Sigmoid colon (tissue), 7 donors: Measurements from ENCODE around the gene ALPI. TPM values are rescaled to one million over a fixed set of nuclear protein-coding genes. Genes with fewer than 3 reads are reported as not detected.
A peak's percentile ranks its signal among the peaks of the same experiment; 100 is the strongest.

Experiments
- DNase-seq: peaks from one replicate; pipeline ENCODE4 v3.0.0-alpha.2; 2019
- H3K27ac ChIP-seq, 4 donors: fragments of 200-600 bp; sonication (generic); one replicate each; pipeline ENCODE4 v1.5.1; 2016 to 2019; ENCODE audit warnings: mild to moderate bottlenecking in 1 of 4
- H3K27me3 ChIP-seq, 3 donors: fragments of 200-600 bp; sonication (generic); one replicate each; pipeline ENCODE4 v1.5.1; 2019; ENCODE audit warnings: mild to moderate bottlenecking in 1 of 3
- H3K36me3 ChIP-seq, 4 donors: fragments of 200-600 bp; sonication (generic); one replicate each; pipeline ENCODE4 v1.5.1; 2016 to 2019
- H3K4me1 ChIP-seq, 4 donors: fragments of 200-600 bp; sonication (generic); one replicate each; pipeline ENCODE4 v1.5.1; 2017 to 2019
- H3K4me3 ChIP-seq, 4 donors: fragments of 200-600 bp; sonication (generic); one replicate each; pipeline ENCODE4 v1.5.1; 2017 to 2019; ENCODE audit warnings: mild to moderate bottlenecking in 2 of 4, moderate library complexity in 1 of 4
- H3K9me3 ChIP-seq, 4 donors: fragments of 200-600 bp in 3 of 4; sonication (generic) in 3 of 4; one replicate each; pipeline versions ENCODE4 v1.5.1 to v1.6.1; 2013 to 2019
- CTCF ChIP-seq, 4 experiments: fragments of 450-650 bp in 3 of 4; fragments of 200-600 bp in 1 of 4; IDR thresholded peaks; one replicate each; pipeline ENCODE4 v1.5.1; 2016 to 2019; ENCODE audit warnings: antibody characterized with exemption in 4 of 4, mild to moderate bottlenecking in 3 of 4, moderate library complexity in 2 of 4
- EP300 ChIP-seq, 4 donors: sonication (generic); formaldehyde crosslinking; IDR thresholded peaks; one replicate each; pipeline ENCODE4 v1.6.1; 2017; ENCODE audit warnings: antibody characterized with exemption in 4 of 4
- POLR2A ChIP-seq, 2 donors: fragments of 450-650 bp; IDR thresholded peaks; one replicate each; pipeline ENCODE4 v1.6.1; 2016; ENCODE audit warnings: antibody characterized with exemption in 2 of 2, mild to moderate bottlenecking in 2 of 2, moderate library complexity in 2 of 2
- POLR2AphosphoS5 ChIP-seq, 4 donors: sonication (generic); formaldehyde crosslinking; IDR thresholded peaks; one replicate each; pipeline ENCODE4 v1.6.1; 2017; ENCODE audit warnings: antibody characterized with exemption in 4 of 4
- WGBS, 2 donors: extraction: QIAGEN DNeasy Blood & Tissue Kit; methylation state at CpG; one replicate each; pipeline ENCODE4 v1.1.7; 2013; 5-methylcytosine and 5-hydroxymethylcytosine counted together
- intact Hi-C: fragments of 100-400 bp; cut with DNase I; formaldehyde crosslinking; loops from one replicate; pipeline ENCODE4 v1.15.1; 2023
- polyA plus RNA-seq, 3 donors: library from polyadenylated mRNA; stranded (reverse); fragments of 200-250 nt; gene quantifications; one replicate each; pipeline ENCODE4 v1.2.3, GENCODE V29; 2013
- total RNA-seq, 4 donors: library from RNA; depleted of rRNA; stranded (reverse); fragments of >200 nt; gene quantifications; one replicate each; pipeline ENCODE4 v1.1.0, GENCODE V29; 2016
- donor health status: healthy with polysubstance abuse.
- donor health status: Bipolar disorder and iron deficiency.
- donor health status: healthy.

ALPI gene
- total and polyA plus RNA-seq, 7 donors: 5.3 to 10.2 (median 7.2) TPM; not detected in 4

- H3K36me3 ChIP-seq: no peaks in the 10 kb centered on the region
Measured at GRCh38 chr2:232484628-232485347, 28.8 kb downstream of the ALPI start.

GRCh38 chr2:232485348-232485756 is 29.4 kb downstream of the ALPI start:
- 9% methylated on average over 22 of the region's 22 CpGs for WGBS, 2 donors
- Histone ChIP-seq H3K27me3 (peaks cover 26 to 86% (median 38%) of the 10 kb centered on the region in 3 donors), H3K36me3 (no peaks in the 10 kb centered on the region), H3K27ac (no peak overlapping the region), H3K9me3 (no peaks in the 10 kb centered on the region), H3K4me1 (peaks cover 0 to 12% (median 10%) of the 10 kb centered on the region in 4 donors), H3K4me3 (no peak overlapping the region)
- intact Hi-C loops: no loop called here
- TF ChIP-seq POLR2AphosphoS5 (IDR thresholded peaks at IDR 0.05) (no peak), CTCF (IDR thresholded peaks at IDR 0.05) (no peak), POLR2A (IDR thresholded peaks at IDR 0.05) (no peak), EP300 (IDR thresholded peaks at IDR 0.05) (no peak)
- DNase-seq: peak; percentile 40

More at GRCh38 chr2:232484628-232485347, 28.8 kb downstream of the ALPI start:
- Histone ChIP-seq H3K9me3 (no peaks in the 10 kb centered on the region), H3K4me3 (no peak overlapping the region), H3K27ac (no peak overlapping the region), H3K27me3 (peaks cover 26 to 83% (median 38%) of the 10 kb centered on the region in 3 donors), H3K4me1 (peaks cover 0 to 12% (median 10%) of the 10 kb centered on the region in 4 donors)
- intact Hi-C loops: no loop called here
- DNase-seq: peak; percentile 46
- WGBS, 2 donors: 77 to 81% methylated on average over 12 of the region's 12 CpGs
- TF ChIP-seq POLR2A (IDR thresholded peaks at IDR 0.05) (no peak), CTCF (IDR thresholded peaks at IDR 0.05) (no peak), POLR2AphosphoS5 (IDR thresholded peaks at IDR 0.05) (no peak), EP300 (IDR thresholded peaks at IDR 0.05) (no peak)

- TF ChIP-seq POLR2A (IDR thresholded peaks at IDR 0.05) (no peak), CTCF (IDR thresholded peaks at IDR 0.05) (no peak), EP300 (IDR thresholded peaks at IDR 0.05) (no peak), POLR2AphosphoS5 (IDR thresholded peaks at IDR 0.05) (no peak)
- H3K36me3 ChIP-seq: no peaks in the 10 kb centered on the region
- no peak overlapping the region for H3K4me3 ChIP-seq
- no peaks in the 10 kb centered on the region for H3K9me3 ChIP-seq
- peaks cover 0 to 12% (median 10%) of the 10 kb centered on the region in 4 donors for H3K4me1 ChIP-seq
- no peak overlapping the region for H3K27ac ChIP-seq
- intact Hi-C loops: no loop called here
- WGBS, 2 donors: 4 to 7% methylated on average over 111 of the region's 111 CpGs
- DNase-seq: peak; percentile 30
- H3K27me3 ChIP-seq: peaks cover 26 to 86% (median 38%) of the 10 kb centered on the region in 3 donors
Measured at GRCh38 chr2:232485757-232486557, 30.0 kb downstream of the ALPI start.

- Histone ChIP-seq H3K27ac (no peak overlapping the region), H3K36me3 (no peaks in the 10 kb centered on the region), H3K9me3 (no peaks in the 10 kb centered on the region), H3K27me3 (peaks cover 26 to 82% (median 38%) of the 10 kb centered on the region in 3 donors), H3K4me3 (peak overlapping the region in 2 of 4 donors; percentile 19), H3K4me1 (peaks cover 0 to 12% (median 10%) of the 10 kb centered on the region in 4 donors)
- DNase-seq: peak; percentile 38
- TF ChIP-seq EP300 (IDR thresholded peaks at IDR 0.05): no peak
- TF ChIP-seq POLR2AphosphoS5 (IDR thresholded peaks at IDR 0.05): no peak
- TF ChIP-seq CTCF (IDR thresholded peaks at IDR 0.05): no peak
- no peak for TF ChIP-seq POLR2A (IDR thresholded peaks at IDR 0.05)
- WGBS, 2 donors: 4 to 8% methylated on average over 74 of the region's 74 CpGs
- intact Hi-C loops: no loop called here
Measured at GRCh38 chr2:232486558-232487384, 30.8 kb downstream of the ALPI start.
